ENCODE measurements around the gene LGMN.

LGMN gene

GRCh38 chr14:92793709-92794546 lies 45.5 kb upstream of the LGMN start, which contains the start of gene GOLGA5:
Gene GOLGA5 (plus strand): TSS chr14:92794305. CDS start chr14:92797438, 3,133 bp downstream.
- Histone ChIP-seq H3K36me3 (ENCODE audit: control insufficient read depth in 1 of 2, insufficient read depth in 2 of 2, low read depth in 1 of 2, low read length in 2 of 2) (peaks cover 6 to 19% of the 10 kb centered on the region in 2 experiments), H2BK5ac (ENCODE audit: low read depth, low read length, poor library complexity, severe bottlenecking) (peak within 1 kb of the TSS; percentile 85), H3K23ac (ENCODE audit: low read length in 2 of 2) (peak within 1 kb of the TSS in 1 of 2 experiments; percentile 96), H3K4me3 (ENCODE audit: insufficient read depth in 1 of 2, low read depth in 1 of 2, low read length in 2 of 2) (peak within 1 kb of the TSS; percentile 89 to 98), H2BK120ac (ENCODE audit: low read depth, low read length) (peak within 1 kb of the TSS; percentile 95), H2AK5ac (ENCODE audit: low read length, severe bottlenecking) (peak within 1 kb of the TSS; percentile 83), H3K4ac (ENCODE audit: low read depth in 1 of 2, low read length in 2 of 2) (peak within 1 kb of the TSS; percentile 98 to 100), H3K9me3 (ENCODE audit: control insufficient read depth, low read length) (peaks cover 20% of the 10 kb centered on the region), H2BK12ac (ENCODE audit: low read length in 2 of 2) (peak within 1 kb of the TSS; percentile 73 to 86), H2BK15ac (ENCODE audit: low read depth, poor library complexity, severe bottlenecking) (no peak within 1 kb of the TSS), H2AFZ (ENCODE audit: low read depth, low read length) (peak within 1 kb of the TSS; percentile 86), H3K27me3 (ENCODE audit: control insufficient read depth in 1 of 2, insufficient read depth in 1 of 2, low read length in 2 of 2) (no peaks in the 10 kb centered on the region), H3K27ac (ENCODE audit: low read length, poor library complexity, severe bottlenecking) (peak within 1 kb of the TSS; percentile 81), H4K91ac (ENCODE audit: low read length) (peak within 1 kb of the TSS; percentile 97), H3K79me1 (replicated peaks; ENCODE audit: low read length, poor library complexity, severe bottlenecking) (peaks cover 11% of the 10 kb centered on the region), H3K9ac (ENCODE audit: low read length) (peak within 1 kb of the TSS; percentile 98), H3K4me2 (ENCODE audit: low read length, poor library complexity, severe bottlenecking) (peak within 1 kb of the TSS; percentile 61), H4K8ac (ENCODE audit: low read length) (peak within 1 kb of the TSS; percentile 98), H3K14ac (ENCODE audit: low read length in 2 of 2) (peak within 1 kb of the TSS; percentile 97 to 98), H3K18ac (ENCODE audit: low read depth in 1 of 2, low read length in 2 of 2) (peak within 1 kb of the TSS; percentile 95 to 97), H3K4me1 (ENCODE audit: control insufficient read depth, insufficient read depth, low read depth, low read length) (no peaks in the 10 kb centered on the region)
- DNase-seq: peak; percentile 97
- 2% methylated on average over 67 of the region's 71 CpGs for WGBS

GRCh38 chr14:92792885-92793284 lies 44.5 kb upstream of the LGMN start:
- H4K8ac ChIP-seq (ENCODE audit: low read length): no peak overlapping the region
- no peak overlapping the region for H2AK5ac ChIP-seq (ENCODE audit: low read length, severe bottlenecking)
- H3K9me3 ChIP-seq (ENCODE audit: control insufficient read depth, low read length): peaks cover 26% of the 10 kb centered on the region
- H3K36me3 ChIP-seq (ENCODE audit: control insufficient read depth in 1 of 2, insufficient read depth in 2 of 2, low read depth in 1 of 2, low read length in 2 of 2): peaks cover 0 to 8% of the 10 kb centered on the region in 2 experiments
- no peak overlapping the region for H3K18ac ChIP-seq (ENCODE audit: low read depth in 1 of 2, low read length in 2 of 2)
- no peak for DNase-seq
- H2BK120ac ChIP-seq (ENCODE audit: low read depth, low read length): no peak overlapping the region
- H3K4me2 ChIP-seq (ENCODE audit: low read length, poor library complexity, severe bottlenecking): no peak overlapping the region
- H2BK15ac ChIP-seq (ENCODE audit: low read depth, poor library complexity, severe bottlenecking): no peak overlapping the region
- H3K14ac ChIP-seq (ENCODE audit: low read length in 2 of 2): no peak overlapping the region
- 100% methylated on average over 1 of the region's 4 CpGs for WGBS
- no peak overlapping the region for H2BK12ac ChIP-seq (ENCODE audit: low read length in 2 of 2)
- no peak overlapping the region for H2AFZ ChIP-seq (ENCODE audit: low read depth, low read length)
- no peaks in the 10 kb centered on the region for H3K4me1 ChIP-seq (ENCODE audit: control insufficient read depth, insufficient read depth, low read depth, low read length)
- H3K27me3 ChIP-seq (ENCODE audit: control insufficient read depth in 1 of 2, insufficient read depth in 1 of 2, low read length in 2 of 2): no peaks in the 10 kb centered on the region
- H3K4ac ChIP-seq (ENCODE audit: low read depth in 1 of 2, low read length in 2 of 2): no peak overlapping the region
- H4K91ac ChIP-seq (ENCODE audit: low read length): no peak overlapping the region
- H3K27ac ChIP-seq (ENCODE audit: low read length, poor library complexity, severe bottlenecking): no peak overlapping the region
- H3K79me1 ChIP-seq (replicated peaks; ENCODE audit: low read length, poor library complexity, severe bottlenecking): peaks cover 8% of the 10 kb centered on the region
- H3K4me3 ChIP-seq (ENCODE audit: insufficient read depth in 1 of 2, low read depth in 1 of 2, low read length in 2 of 2): no peak overlapping the region
- H3K9ac ChIP-seq (ENCODE audit: low read length): no peak overlapping the region
- H3K23ac ChIP-seq (ENCODE audit: low read length in 2 of 2): no peak overlapping the region
- no peak overlapping the region for H2BK5ac ChIP-seq (ENCODE audit: low read depth, low read length, poor library complexity, severe bottlenecking)

GRCh38 chr14:92789457-92790089 lies 41.1 kb upstream of the LGMN start:
- no peak overlapping the region for H3K4ac ChIP-seq (ENCODE audit: low read depth in 1 of 2, low read length in 2 of 2)
- no peaks in the 10 kb centered on the region for H3K27me3 ChIP-seq (ENCODE audit: control insufficient read depth in 1 of 2, insufficient read depth in 1 of 2, low read length in 2 of 2)
- no peak overlapping the region for H2AK5ac ChIP-seq (ENCODE audit: low read length, severe bottlenecking)
- H4K91ac ChIP-seq (ENCODE audit: low read length): no peak overlapping the region
- H2AFZ ChIP-seq (ENCODE audit: low read depth, low read length): no peak overlapping the region
- no peak overlapping the region for H3K23ac ChIP-seq (ENCODE audit: low read length in 2 of 2)
- peaks cover 33% of the 10 kb centered on the region for H3K9me3 ChIP-seq (ENCODE audit: control insufficient read depth, low read length)
- no peak overlapping the region for H2BK5ac ChIP-seq (ENCODE audit: low read depth, low read length, poor library complexity, severe bottlenecking)
- H3K18ac ChIP-seq (ENCODE audit: low read depth in 1 of 2, low read length in 2 of 2): no peak overlapping the region
- no peak overlapping the region for H3K4me3 ChIP-seq (ENCODE audit: insufficient read depth in 1 of 2, low read depth in 1 of 2, low read length in 2 of 2)
- H2BK15ac ChIP-seq (ENCODE audit: low read depth, poor library complexity, severe bottlenecking): no peak overlapping the region
- no peak overlapping the region for H3K9ac ChIP-seq (ENCODE audit: low read length)
- H2BK120ac ChIP-seq (ENCODE audit: low read depth, low read length): no peak overlapping the region
- H3K4me1 ChIP-seq (ENCODE audit: control insufficient read depth, insufficient read depth, low read depth, low read length): peaks cover 2% of the 10 kb centered on the region
- no peak overlapping the region for H2BK12ac ChIP-seq (ENCODE audit: low read length in 2 of 2)
- H3K4me2 ChIP-seq (ENCODE audit: low read length, poor library complexity, severe bottlenecking): no peak overlapping the region
- peaks cover 3% of the 10 kb centered on the region for H3K79me1 ChIP-seq (replicated peaks; ENCODE audit: low read length, poor library complexity, severe bottlenecking)
- H4K8ac ChIP-seq (ENCODE audit: low read length): no peak overlapping the region
- H3K36me3 ChIP-seq (ENCODE audit: control insufficient read depth in 1 of 2, insufficient read depth in 2 of 2, low read depth in 1 of 2, low read length in 2 of 2): no peaks in the 10 kb centered on the region
- H3K27ac ChIP-seq (ENCODE audit: low read length, poor library complexity, severe bottlenecking): no peak overlapping the region
- no peak overlapping the region for H3K14ac ChIP-seq (ENCODE audit: low read length in 2 of 2)
- peak; percentile 19 for DNase-seq

GRCh38 chr14:92787554-92787953 lies 39.1 kb upstream of the LGMN start:
- peaks cover 2% of the 10 kb centered on the region for H3K4me1 ChIP-seq (ENCODE audit: control insufficient read depth, insufficient read depth, low read depth, low read length)
- no peaks in the 10 kb centered on the region for H3K27me3 ChIP-seq (ENCODE audit: control insufficient read depth in 1 of 2, insufficient read depth in 1 of 2, low read length in 2 of 2)
- no peak overlapping the region for H3K4me3 ChIP-seq (ENCODE audit: insufficient read depth in 1 of 2, low read depth in 1 of 2, low read length in 2 of 2)
- no peak overlapping the region for H2BK15ac ChIP-seq (ENCODE audit: low read depth, poor library complexity, severe bottlenecking)
- H2BK5ac ChIP-seq (ENCODE audit: low read depth, low read length, poor library complexity, severe bottlenecking): no peak overlapping the region
- no peak overlapping the region for H4K91ac ChIP-seq (ENCODE audit: low read length)
- no peak overlapping the region for H3K4me2 ChIP-seq (ENCODE audit: low read length, poor library complexity, severe bottlenecking)
- no peak for DNase-seq
- H3K23ac ChIP-seq (ENCODE audit: low read length in 2 of 2): no peak overlapping the region
- peaks cover 33% of the 10 kb centered on the region for H3K9me3 ChIP-seq (ENCODE audit: control insufficient read depth, low read length)
- H3K36me3 ChIP-seq (ENCODE audit: control insufficient read depth in 1 of 2, insufficient read depth in 2 of 2, low read depth in 1 of 2, low read length in 2 of 2): no peaks in the 10 kb centered on the region
- H3K27ac ChIP-seq (ENCODE audit: low read length, poor library complexity, severe bottlenecking): no peak overlapping the region
- no peak overlapping the region for H3K4ac ChIP-seq (ENCODE audit: low read depth in 1 of 2, low read length in 2 of 2)
- H4K8ac ChIP-seq (ENCODE audit: low read length): no peak overlapping the region
- H2BK12ac ChIP-seq (ENCODE audit: low read length in 2 of 2): no peak overlapping the region
- no peak overlapping the region for H2AK5ac ChIP-seq (ENCODE audit: low read length, severe bottlenecking)
- WGBS: 80% methylated on average over 1 of the region's 2 CpGs
- H3K14ac ChIP-seq (ENCODE audit: low read length in 2 of 2): no peak overlapping the region
- H2BK120ac ChIP-seq (ENCODE audit: low read depth, low read length): no peak overlapping the region
- H3K9ac ChIP-seq (ENCODE audit: low read length): no peak overlapping the region
- H3K79me1 ChIP-seq (replicated peaks; ENCODE audit: low read length, poor library complexity, severe bottlenecking): no peaks in the 10 kb centered on the region
- no peak overlapping the region for H2AFZ ChIP-seq (ENCODE audit: low read depth, low read length)
- no peak overlapping the region for H3K18ac ChIP-seq (ENCODE audit: low read depth in 1 of 2, low read length in 2 of 2)

Measured in mesenchymal stem cell (in vitro differentiated cells and primary cell).